ENCODE data around the gene PREB.

GRCh38 chr2:27092696-27093429 is 41.6 kb downstream of the PREB start:
- TF ChIP-seq MYC (IDR thresholded peaks at IDR 0.05; ENCODE audit: low read depth, low read length) = no peak
- TF ChIP-seq, protein P1, sequence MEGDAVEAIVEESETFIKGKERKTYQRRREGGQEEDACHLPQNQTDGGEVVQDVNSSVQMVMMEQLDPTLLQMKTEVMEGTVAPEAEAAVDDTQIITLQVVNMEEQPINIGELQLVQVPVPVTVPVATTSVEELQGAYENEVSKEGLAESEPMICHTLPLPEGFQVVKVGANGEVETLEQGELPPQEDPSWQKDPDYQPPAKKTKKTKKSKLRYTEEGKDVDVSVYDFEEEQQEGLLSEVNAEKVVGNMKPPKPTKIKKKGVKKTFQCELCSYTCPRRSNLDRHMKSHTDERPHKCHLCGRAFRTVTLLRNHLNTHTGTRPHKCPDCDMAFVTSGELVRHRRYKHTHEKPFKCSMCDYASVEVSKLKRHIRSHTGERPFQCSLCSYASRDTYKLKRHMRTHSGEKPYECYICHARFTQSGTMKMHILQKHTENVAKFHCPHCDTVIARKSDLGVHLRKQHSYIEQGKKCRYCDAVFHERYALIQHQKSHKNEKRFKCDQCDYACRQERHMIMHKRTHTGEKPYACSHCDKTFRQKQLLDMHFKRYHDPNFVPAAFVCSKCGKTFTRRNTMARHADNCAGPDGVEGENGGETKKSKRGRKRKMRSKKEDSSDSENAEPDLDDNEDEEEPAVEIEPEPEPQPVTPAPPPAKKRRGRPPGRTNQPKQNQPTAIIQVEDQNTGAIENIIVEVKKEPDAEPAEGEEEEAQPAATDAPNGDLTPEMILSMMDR (IDR thresholded peaks at IDR 0.05; ENCODE audit: extremely low read depth in 1 of 2, insufficient read depth in 1 of 2, low read depth in 1 of 2, low read length in 2 of 2) = no peak
- no peak for TF ChIP-seq POLR2A (IDR thresholded peaks at IDR 0.05; ENCODE audit: low read depth, low read length)
- TF ChIP-seq, protein P2, sequence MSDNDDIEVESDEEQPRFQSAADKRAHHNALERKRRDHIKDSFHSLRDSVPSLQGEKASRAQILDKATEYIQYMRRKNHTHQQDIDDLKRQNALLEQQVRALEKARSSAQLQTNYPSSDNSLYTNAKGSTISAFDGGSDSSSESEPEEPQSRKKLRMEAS (IDR thresholded peaks at IDR 0.05; ENCODE audit: insufficient read depth, insufficient read length) = no peak
- TF ChIP-seq GATA2 (IDR thresholded peaks at IDR 0.05; ENCODE audit: insufficient read depth, insufficient read length, low read depth, low read length) = no peak
